ENCODE results near the gene INTS1.
A peak's percentile ranks its signal among the peaks of the same experiment; 100 is the strongest.

Gene INTS1

GRCh38 chr7:1540776-1541271 is 36.6 kb upstream of the INTS1 start:
- TF ChIP-seq, protein P1, sequence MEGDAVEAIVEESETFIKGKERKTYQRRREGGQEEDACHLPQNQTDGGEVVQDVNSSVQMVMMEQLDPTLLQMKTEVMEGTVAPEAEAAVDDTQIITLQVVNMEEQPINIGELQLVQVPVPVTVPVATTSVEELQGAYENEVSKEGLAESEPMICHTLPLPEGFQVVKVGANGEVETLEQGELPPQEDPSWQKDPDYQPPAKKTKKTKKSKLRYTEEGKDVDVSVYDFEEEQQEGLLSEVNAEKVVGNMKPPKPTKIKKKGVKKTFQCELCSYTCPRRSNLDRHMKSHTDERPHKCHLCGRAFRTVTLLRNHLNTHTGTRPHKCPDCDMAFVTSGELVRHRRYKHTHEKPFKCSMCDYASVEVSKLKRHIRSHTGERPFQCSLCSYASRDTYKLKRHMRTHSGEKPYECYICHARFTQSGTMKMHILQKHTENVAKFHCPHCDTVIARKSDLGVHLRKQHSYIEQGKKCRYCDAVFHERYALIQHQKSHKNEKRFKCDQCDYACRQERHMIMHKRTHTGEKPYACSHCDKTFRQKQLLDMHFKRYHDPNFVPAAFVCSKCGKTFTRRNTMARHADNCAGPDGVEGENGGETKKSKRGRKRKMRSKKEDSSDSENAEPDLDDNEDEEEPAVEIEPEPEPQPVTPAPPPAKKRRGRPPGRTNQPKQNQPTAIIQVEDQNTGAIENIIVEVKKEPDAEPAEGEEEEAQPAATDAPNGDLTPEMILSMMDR (IDR thresholded peaks at IDR 0.05; ENCODE audit: low read depth, low read length, missing control alignments) = no peak
- H3K4me3 ChIP-seq (replicated peaks; ENCODE audit: low read depth, low read length) = no peak overlapping the region
- DNase-seq (ENCODE audit: extremely low read depth, low read depth) = no peak

- TF ChIP-seq, protein P1 (IDR thresholded peaks at IDR 0.05; ENCODE audit: low read depth, low read length, missing control alignments) = no peak
- no peak overlapping the region for H3K4me3 ChIP-seq (replicated peaks; ENCODE audit: low read depth, low read length)
- no peak for DNase-seq (ENCODE audit: extremely low read depth, low read depth)
Measured at GRCh38 chr7:1539882-1540775, 35.9 kb upstream of the INTS1 start.

DNA sequence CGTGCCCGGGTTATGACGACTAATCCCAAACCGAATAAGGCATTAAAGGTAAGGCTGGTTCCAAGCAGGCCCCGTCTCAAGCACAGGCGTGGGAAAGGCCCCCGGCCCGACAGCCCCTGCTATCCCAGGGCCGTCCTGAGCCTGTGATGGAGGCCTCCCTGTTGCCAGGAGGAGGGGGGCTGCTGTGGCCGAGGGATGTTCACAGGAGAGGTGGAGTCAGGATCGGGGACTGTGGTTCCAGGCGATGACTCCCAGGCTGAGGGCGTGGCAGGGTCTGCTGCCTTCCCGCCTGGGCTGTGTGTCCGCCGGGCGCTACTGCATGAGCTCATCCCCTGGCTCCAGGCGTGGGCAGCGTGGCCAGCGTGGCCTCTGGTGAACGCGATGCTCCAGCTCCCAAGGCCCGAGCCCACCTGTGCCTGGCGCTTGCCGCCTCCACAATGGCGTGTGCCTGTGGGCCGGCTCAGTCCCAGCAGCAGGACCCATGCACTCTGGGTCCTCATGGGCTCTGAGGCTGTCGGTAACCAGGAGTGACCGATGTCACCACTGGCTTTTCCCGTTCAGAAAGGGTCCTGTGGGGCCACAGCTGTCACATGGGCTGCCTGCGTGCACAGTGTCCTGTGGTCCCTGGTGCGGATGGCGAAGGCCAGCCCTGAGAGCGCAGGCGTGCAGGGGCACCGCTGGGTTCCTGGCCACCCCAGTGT is 35.1 kb upstream of the INTS1 start:
- DNase-seq (ENCODE audit: extremely low read depth, low read depth) = no peak
- H3K4me3 ChIP-seq (replicated peaks; ENCODE audit: low read depth, low read length) = no peak overlapping the region
- TF ChIP-seq, protein P1 (IDR thresholded peaks at IDR 0.05; ENCODE audit: low read depth, low read length, missing control alignments) = no peak

GRCh38 chr7:1538544-1539180 is 34.5 kb upstream of the INTS1 start:
- TF ChIP-seq, protein P1 (IDR thresholded peaks at IDR 0.05; ENCODE audit: low read depth, low read length, missing control alignments) = no peak
- no peak for DNase-seq (ENCODE audit: extremely low read depth, low read depth)
- no peak overlapping the region for H3K4me3 ChIP-seq (replicated peaks; ENCODE audit: low read depth, low read length)

DNA sequence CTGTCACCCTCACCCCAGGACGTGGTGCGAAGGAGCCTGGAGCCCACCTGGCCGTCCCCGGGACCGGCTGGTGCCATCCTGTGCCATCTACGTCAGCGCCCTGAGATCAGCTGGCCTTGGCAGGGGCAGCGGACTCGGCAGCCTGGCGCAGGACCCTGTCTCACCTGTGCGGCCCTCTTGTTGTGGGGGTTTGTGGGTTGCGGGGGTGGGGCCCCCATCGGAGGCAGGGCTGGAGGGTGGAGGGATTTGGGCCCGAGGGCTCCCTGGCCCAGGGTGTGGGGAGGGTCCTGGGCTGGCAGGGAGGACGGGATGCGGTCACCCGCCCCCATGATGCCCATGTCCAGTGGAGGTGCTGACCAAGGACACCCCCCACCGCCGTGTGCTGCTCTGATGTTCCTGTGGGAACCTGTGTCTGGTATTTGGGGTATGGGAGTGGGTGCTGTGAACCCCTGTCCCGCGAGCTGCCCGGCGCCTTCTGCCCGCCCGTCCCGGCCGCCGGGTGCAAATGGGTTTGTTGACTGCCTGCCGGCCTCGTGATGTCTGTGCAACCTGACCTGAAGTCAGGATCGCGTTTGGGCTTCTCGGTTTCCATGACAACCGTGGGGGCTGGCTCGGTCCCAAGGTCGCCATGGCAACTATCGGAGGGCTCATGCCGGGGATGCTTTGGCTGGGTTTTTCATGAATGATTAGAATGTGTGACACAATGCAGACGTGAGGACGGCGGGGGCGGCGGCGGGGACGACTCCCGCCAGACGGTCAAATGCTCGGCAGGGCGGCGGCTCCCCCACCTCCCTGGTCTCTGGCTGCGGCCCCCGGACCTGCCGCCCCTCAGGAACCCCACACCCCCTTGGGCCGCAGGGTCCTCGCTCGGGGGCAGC is 33.6 kb upstream of the INTS1 start:
- TF ChIP-seq, protein P1 (IDR thresholded peaks at IDR 0.05; ENCODE audit: low read depth, low read length, missing control alignments) = no peak
- H3K4me3 ChIP-seq (replicated peaks; ENCODE audit: low read depth, low read length) = peak overlapping the region; percentile 43
- DNase-seq (ENCODE audit: extremely low read depth, low read depth) = peak; percentile 77

Data from HFF-Myc (cell line).